Caco-2 (cell line): ENCODE measurements around the gene ZNF428. TPM values are rescaled to one million over a fixed set of nuclear protein-coding genes. Genes with fewer than 3 reads are reported as not detected.

Experiments
- Bru-seq: library from RNA; stranded (reverse); fragments of 400-500 nt; gene quantifications from one replicate; lab custom pipeline; 2021; lab: Mats Ljungman, UMichigan
- BruChase-seq, 2 experiments: library from RNA; stranded (reverse); fragments of 400-500 nt; gene quantifications; one replicate each; lab custom pipeline; 2021; lab: Mats Ljungman, UMichigan
- BruUV-seq: library from RNA; stranded (reverse); fragments of 400-500 nt; replicated peaks from 2 replicates; lab custom pipeline; 2021; lab: Mats Ljungman, UMichigan
- CTCF ChIA-PET: fragments of 300-600 bp; sonication (Branson Sonifier 250); formaldehyde crosslinking; loops from one replicate; lab custom pipeline; 2022; ENCODE audit warnings: antibody characterized with exemption; lab: Charles Lee
- POLR2A ChIA-PET: fragments of 300-600 bp; sonication (Branson Sonifier 250); formaldehyde crosslinking; loops from one replicate; lab custom pipeline; 2022; ENCODE audit warnings: antibody characterized with exemption; lab: Charles Lee
- DNase-seq, 2 experiments: peaks; one replicate each; pipeline versions ENCODE4 v3.0.0 to v3.0.0-alpha.2; 2020 to 2022
- H3K27me3 ChIP-seq: replicated peaks from 2 replicates; pipeline ENCODE4 v1.6.0; 2011; ENCODE audit warnings: low read length; ENCODE audit not compliant: control insufficient read depth, insufficient read depth
- H3K36me3 ChIP-seq: 2 replicates; pipeline ENCODE4 v1.5.1; 2011; ENCODE audit warnings: low read length; ENCODE audit not compliant: control insufficient read depth, insufficient read depth
- H3K4me1 ChIP-seq: fragments of 250-450 bp; sonication (Bioruptor Pico); 2 replicates; pipeline ENCODE4 v1.5.1; 2020; ENCODE audit warnings: mild to moderate bottlenecking
- H3K4me3 ChIP-seq: 2 replicates; pipeline ENCODE4 v1.5.1; 2011; ENCODE audit warnings: low read depth, mild to moderate bottlenecking, control low read depth, low read length
- H3K9me3 ChIP-seq: fragments of 250-450 bp; sonication (Bioruptor Pico); 2 replicates; pipeline ENCODE4 v1.5.1; 2020; ENCODE audit warnings: mild to moderate bottlenecking, moderate library complexity
- H3K27ac Mint-ChIP-seq: one replicate; pipeline ENCODE4 v1.8.0; 2022; ENCODE audit warnings: mixed read lengths; ENCODE audit not compliant: unreplicated experiment
- H3K27me3 Mint-ChIP-seq: one replicate; pipeline ENCODE4 v1.8.0; 2022; ENCODE audit warnings: mixed read lengths; ENCODE audit not compliant: insufficient read depth, unreplicated experiment
- H3K36me3 Mint-ChIP-seq: one replicate; pipeline ENCODE4 v1.8.0; 2022; ENCODE audit warnings: mild to moderate bottlenecking, mixed read lengths; ENCODE audit not compliant: insufficient read depth, unreplicated experiment
- H3K4me1 Mint-ChIP-seq: one replicate; pipeline ENCODE4 v1.8.0; 2022; ENCODE audit warnings: low read depth, mixed read lengths; ENCODE audit not compliant: unreplicated experiment
- H3K4me3 Mint-ChIP-seq: one replicate; pipeline ENCODE4 v1.8.0; 2022; ENCODE audit warnings: mild to moderate bottlenecking, moderate library complexity, mixed read lengths; ENCODE audit not compliant: unreplicated experiment
- H3K9me3 Mint-ChIP-seq: one replicate; pipeline ENCODE4 v1.8.0; 2022; ENCODE audit warnings: mixed read lengths; ENCODE audit not compliant: unreplicated experiment
- intact Hi-C: fragments of 100-400 bp; cut with micrococcal nuclease; formaldehyde crosslinking; loops from one replicate; pipeline ENCODE4 v1.10.0; 2022; ENCODE audit not compliant: unreplicated experiment
- long read RNA-seq: library from polyadenylated mRNA; stranded (forward); transcript quantifications from one replicate; pipeline ENCODE4 v2.0.0, GENCODE V29; 2022
- total RNA-seq: library from RNA; stranded (reverse); gene quantifications from 2 replicates; pipeline ENCODE4 v1.2.3, GENCODE V29; 2022
- TF ChIP-seq, protein P1 (sequence below), 2 experiments: fragments of 200-600 bp in 1 of 2; IDR thresholded peaks; 1 replicate in 1 of 2; 2 replicates in 1 of 2; pipeline versions ENCODE4 v1.5.1 to v1.8.0; 2011 to 2022; ENCODE audit warnings: antibody characterized with exemption in 1 of 2, control low read depth in 1 of 2, inconsistent platforms in 1 of 2, low read depth in 1 of 2, low read length in 1 of 2, mild to moderate bottlenecking in 1 of 2, moderate library complexity in 1 of 2; ENCODE audit not compliant: insufficient read depth in 1 of 2, severe bottlenecking in 1 of 2, unreplicated experiment in 1 of 2

ZNF428 gene, protein sequence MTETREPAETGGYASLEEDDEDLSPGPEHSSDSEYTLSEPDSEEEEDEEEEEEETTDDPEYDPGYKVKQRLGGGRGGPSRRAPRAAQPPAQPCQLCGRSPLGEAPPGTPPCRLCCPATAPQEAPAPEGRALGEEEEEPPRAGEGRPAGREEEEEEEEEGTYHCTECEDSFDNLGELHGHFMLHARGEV
- total RNA-seq (38.9 and 39.5 TPM in 2 replicates), Bru-seq, nascent RNA (percentile 58 among the genes with signal in this experiment), BruChase-seq, experiment 1, labeled RNA remaining after a 2-hour chase (percentile 57 among the genes with signal in this experiment), BruChase-seq, experiment 2, labeled RNA remaining after a 6-hour chase (percentile 66 among the genes with signal in this experiment)
- long read RNA-seq, transcript ZNF428-201 (3 exons, 1,412 nt): major isoform, 9 of 15 reads
- long read RNA-seq, partial matches to known transcripts: 1 of 15 reads
- long read RNA-seq, other reads (novel, unspliced or antisense): 5 of 15 reads

DNA sequence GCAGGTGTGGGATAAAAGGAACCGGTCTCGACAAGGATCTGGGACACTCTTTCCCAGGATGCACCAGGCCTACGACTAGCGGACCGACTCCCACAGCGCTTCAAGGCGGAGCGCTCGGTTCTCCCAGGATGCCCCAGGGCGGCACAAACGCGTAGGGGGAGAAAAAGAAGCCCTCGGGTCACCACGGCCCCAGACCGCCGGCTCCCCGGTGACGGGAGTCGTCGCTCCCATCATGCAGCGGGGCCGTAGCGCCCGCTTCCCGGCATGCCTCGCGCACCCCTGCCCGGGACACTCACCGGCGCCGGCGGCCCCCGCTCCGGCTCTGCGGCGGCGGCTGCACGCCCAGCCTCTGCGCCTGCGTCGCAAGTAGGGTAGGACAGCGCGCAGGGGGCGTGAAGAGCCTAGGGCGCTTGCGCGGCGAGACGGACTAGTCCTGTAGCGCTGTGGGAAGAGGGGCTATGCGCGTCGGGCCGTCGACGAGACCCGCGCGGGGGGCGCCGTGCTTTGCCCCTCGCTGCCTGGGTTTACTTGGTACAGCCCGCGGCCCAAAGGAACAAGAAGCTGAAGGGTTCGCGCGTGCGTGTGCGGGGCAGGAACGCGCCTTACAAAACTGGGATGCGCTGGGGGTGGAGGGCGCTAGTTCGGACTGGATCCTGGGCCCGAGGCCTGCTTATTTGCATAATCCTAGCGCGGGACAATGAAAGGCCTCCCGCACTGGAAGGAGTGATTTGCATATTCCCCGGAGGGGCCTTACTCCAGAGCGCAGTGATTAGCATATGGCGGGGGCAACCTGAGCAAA is at the start of gene ZNF428:
Gene ZNF428 (minus strand): TSS at position 368 of the 799 bp plus-strand sequence. CDS start 5,325 bp downstream, outside the sequence.
- TF ChIP-seq, protein P1, sequence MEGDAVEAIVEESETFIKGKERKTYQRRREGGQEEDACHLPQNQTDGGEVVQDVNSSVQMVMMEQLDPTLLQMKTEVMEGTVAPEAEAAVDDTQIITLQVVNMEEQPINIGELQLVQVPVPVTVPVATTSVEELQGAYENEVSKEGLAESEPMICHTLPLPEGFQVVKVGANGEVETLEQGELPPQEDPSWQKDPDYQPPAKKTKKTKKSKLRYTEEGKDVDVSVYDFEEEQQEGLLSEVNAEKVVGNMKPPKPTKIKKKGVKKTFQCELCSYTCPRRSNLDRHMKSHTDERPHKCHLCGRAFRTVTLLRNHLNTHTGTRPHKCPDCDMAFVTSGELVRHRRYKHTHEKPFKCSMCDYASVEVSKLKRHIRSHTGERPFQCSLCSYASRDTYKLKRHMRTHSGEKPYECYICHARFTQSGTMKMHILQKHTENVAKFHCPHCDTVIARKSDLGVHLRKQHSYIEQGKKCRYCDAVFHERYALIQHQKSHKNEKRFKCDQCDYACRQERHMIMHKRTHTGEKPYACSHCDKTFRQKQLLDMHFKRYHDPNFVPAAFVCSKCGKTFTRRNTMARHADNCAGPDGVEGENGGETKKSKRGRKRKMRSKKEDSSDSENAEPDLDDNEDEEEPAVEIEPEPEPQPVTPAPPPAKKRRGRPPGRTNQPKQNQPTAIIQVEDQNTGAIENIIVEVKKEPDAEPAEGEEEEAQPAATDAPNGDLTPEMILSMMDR (IDR thresholded peaks at IDR 0.05; ENCODE audit: insufficient read depth in 1 of 2, low read depth in 1 of 2, low read length in 1 of 2, severe bottlenecking in 1 of 2, unreplicated experiment in 1 of 2): no peak
- no peaks in the 10 kb centered on the region for H3K36me3 ChIP-seq
- H3K4me3 Mint-ChIP-seq: peak within 1 kb of the TSS; percentile 96
- H3K27me3 Mint-ChIP-seq: no peaks in the 10 kb centered on the region
- H3K9me3 ChIP-seq: no peaks in the 10 kb centered on the region
- ChIA-PET POLR2A (interaction anchor here (1.7 kb wide), 1 partner anchor 49 kb away, joined by 4 read pairs; no protein-coding TSS in a partner anchor), CTCF (no interaction called here)
- peak; percentile 91 to 95 for DNase-seq
- peaks cover 4% of the 10 kb centered on the region; the same call in 1 of the 2 replicates for H3K4me1 ChIP-seq
- H3K4me1 Mint-ChIP-seq: peaks cover 8% of the 10 kb centered on the region
- BruUV-seq: no TSS peak
- H3K4me3 ChIP-seq: peak within 1 kb of the TSS; percentile 90
- H3K9me3 Mint-ChIP-seq: no peaks in the 10 kb centered on the region
- intact Hi-C loops: loop anchor here (1.0 to 2.0 kb wide), 3 partner anchors 15 to 49 kb away; partner anchors contain the start of genes IRGQ and ZNF576
- peaks cover 22% of the 10 kb centered on the region for H3K36me3 Mint-ChIP-seq
- no peaks in the 10 kb centered on the region for H3K27me3 ChIP-seq
- peak within 1 kb of the TSS; percentile 100 for H3K27ac Mint-ChIP-seq

DNA sequence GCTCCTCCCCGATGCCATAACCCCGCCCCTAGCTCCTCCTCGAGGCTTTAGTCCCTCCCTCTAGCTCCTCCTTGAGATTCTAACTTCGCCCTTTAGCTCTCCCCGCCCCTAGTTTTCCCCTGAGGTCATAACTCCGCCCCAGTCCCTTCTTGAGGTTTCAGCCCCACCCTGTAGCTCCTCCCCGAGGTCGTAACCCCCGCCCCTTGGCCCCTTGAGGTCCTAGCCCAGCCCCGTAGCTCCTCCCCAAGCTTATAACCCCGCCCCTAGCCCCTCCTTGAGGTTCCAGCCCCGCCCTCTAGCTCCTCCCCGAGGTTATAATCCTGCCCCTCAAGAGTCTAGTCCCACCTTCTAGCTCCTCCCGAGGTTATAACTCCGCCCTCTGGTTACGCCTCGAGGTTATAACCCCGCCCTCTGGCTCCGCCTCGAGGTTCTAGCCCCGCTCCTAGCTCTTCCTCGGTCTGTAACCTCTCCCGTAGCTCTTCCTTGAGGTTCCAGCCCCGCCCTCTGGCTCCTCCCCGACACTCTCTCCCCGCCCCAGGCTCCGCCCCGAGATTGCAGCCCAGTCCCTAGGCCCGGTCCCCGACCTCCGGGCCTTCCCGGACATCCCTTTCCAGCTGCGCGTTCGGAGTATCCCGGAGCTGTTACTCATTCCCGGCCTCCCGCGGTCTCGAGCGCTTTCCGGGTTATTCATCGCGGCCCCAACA is 49.1 kb upstream of the ZNF428 start:
- ChIA-PET CTCF (interaction anchor here (0.6 to 2.0 kb wide), 15 partner anchors 9 to 831 kb away, joined by 3 to 15 read pairs (median 4); partner anchors contain the start of genes IRGQ, SMG9, ZNF180 and ZNF576), POLR2A (interaction anchor here (0.5 to 1.7 kb wide), 14 partner anchors 10 to 1120 kb away, joined by 3 to 12 read pairs (median 4); partner anchors contain the start of genes IRGQ, PINLYP, SMG9 and XRCC1)
- peaks cover 7% of the 10 kb centered on the region for H3K4me1 Mint-ChIP-seq
- Histone ChIP-seq H3K27me3 (no peaks in the 10 kb centered on the region), H3K36me3 (no peaks in the 10 kb centered on the region), H3K4me1 (peaks cover 19% of the 10 kb centered on the region), H3K9me3 (no peaks in the 10 kb centered on the region), H3K4me3 (peak overlapping the region; percentile 33)
- peak overlapping the region; percentile 50 for H3K27ac Mint-ChIP-seq
- H3K36me3 Mint-ChIP-seq: peaks cover 17% of the 10 kb centered on the region
- peak; percentile 96 to 98 for DNase-seq
- H3K4me3 Mint-ChIP-seq: peak overlapping the region; percentile 81
- TF ChIP-seq, protein P1 (IDR thresholded peaks at IDR 0.05; ENCODE audit: insufficient read depth in 1 of 2, low read depth in 1 of 2, low read length in 1 of 2, severe bottlenecking in 1 of 2, unreplicated experiment in 1 of 2): no peak
- peaks cover 9% of the 10 kb centered on the region for H3K9me3 Mint-ChIP-seq
- peaks cover 8% of the 10 kb centered on the region for H3K27me3 Mint-ChIP-seq
- BruUV-seq: no TSS peak
- intact Hi-C loops: loop anchor here (1.0 to 10.0 kb wide), 3 partner anchors 49 to 116 kb away; partner anchors contain the start of genes KCNN4 and ZNF428
